Activated CD4-positive, alpha-beta T cell treated with anti-CD3 and anti-CD28 coated beads, Interleukin-2, Interleukin-6, amounts not matched to agents 100 ng/mL and 50 ng/mL, durations not matched to agents 16 hours and 8 hours (primary cell): Measurements from ENCODE around the gene NAV2.
A peak's percentile ranks its signal among the peaks of the same experiment; 100 is the strongest.

Experiments
- DNase-seq: peaks from one replicate; pipeline ENCODE4 v3.0.0-alpha.2; 2020

Gene NAV2

GRCh38 chr11:19689281-19690000 lies 23.2 kb upstream of the NAV2 start:
- no peak for DNase-seq

DNA sequence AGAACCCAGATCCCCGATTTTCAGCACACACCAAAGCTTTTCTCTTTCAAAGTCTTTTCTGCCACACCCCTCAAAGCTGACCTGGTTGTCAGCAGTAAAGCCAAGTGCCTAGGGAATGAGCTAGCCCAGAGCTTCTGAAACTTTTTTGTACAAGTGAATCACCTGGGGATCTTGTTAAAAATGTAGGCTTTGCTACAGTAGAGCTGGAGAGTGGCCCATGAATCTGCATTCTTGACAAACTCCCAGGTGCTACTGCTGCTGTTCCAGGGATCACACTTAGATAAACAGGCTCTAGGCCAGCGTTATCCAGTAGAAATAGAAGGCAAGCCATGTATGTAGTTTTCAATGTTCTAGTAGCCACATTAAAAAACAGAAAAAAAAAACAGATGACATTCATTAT lies 21.8 kb upstream of the NAV2 start:
- no peak for DNase-seq

DNA sequence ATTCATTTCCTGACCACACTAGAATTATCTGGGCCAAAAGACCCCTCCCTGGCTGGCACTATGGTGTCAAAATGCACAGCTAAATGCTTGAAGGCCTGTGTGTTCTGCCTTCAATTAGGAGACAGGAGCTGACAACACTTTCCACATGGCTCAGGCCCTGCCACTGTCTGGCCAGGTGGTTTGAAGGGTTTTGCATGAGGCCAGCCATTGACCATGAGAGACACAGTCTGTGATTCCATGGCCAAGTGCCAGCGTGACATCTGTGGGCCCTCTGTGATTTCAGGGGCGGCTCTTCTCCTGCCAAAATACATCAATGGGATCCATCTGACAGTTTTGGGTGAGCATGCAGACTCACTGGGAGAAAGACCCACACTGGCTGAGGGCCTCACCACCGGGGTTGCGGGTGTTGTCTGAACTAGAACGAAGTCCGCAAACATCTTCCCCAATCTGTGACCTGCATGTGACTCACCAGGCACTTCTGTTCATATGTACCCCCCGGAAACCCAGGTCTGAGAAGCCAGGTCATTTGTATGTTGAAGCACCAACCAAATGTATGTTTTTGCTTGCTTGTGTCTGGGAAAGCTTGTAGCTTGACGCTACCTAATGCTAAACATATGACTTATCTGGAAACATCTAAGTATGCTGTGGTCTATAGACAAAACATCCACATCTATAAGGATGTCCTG lies 20.7 kb upstream of the NAV2 start:
- no peak for DNase-seq

DNA sequence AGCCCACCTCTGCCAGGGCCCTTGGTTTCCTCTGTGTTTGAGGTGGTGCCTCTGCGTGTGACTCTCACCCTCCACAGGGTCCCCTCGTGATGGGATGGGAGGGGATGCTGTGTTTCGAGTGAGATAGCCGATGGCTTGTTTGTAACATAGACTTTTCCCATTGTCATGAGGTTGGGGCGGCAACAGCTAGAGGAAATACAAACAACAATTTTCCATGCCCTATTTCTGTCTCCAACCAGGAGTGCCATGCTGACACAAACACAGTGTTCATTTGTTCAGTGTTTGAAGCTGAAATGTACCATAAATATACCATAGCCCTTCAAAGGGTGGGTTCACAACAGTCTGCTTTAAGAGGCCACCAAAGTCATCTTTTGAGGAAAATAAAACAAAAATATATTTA lies 19.5 kb upstream of the NAV2 start:
- DNase-seq: no peak

DNA sequence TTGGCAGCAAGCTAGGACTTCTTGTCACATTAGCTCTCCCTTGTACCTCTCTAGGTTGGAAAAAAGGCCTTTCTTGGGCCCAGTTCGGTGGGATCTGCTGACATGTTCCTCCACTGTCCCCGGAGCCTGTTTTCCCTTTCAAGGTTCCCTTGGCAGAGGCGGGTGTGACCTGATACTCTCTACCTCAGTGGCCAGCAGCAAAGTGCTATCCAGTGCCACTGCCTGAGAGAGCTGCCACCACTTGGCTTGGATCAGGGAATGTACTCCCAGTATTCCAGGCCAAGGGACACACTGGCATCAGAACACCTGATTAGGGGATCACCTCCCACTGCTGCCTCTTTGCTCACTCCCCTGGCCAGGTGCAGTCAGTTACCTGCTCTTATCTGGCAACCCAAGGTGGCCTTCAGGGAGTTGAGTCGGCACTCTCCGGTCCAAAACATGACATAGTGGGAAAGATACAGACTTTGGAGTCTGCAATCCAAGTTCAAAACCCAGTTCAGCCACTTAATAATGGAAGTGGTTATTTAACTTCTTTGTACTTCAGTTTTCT lies 17.8 kb upstream of the NAV2 start:
- DNase-seq: no peak

- no peak for DNase-seq
Observed at GRCh38 chr11:19696073-19696472, 16.6 kb upstream of the NAV2 start.

DNA sequence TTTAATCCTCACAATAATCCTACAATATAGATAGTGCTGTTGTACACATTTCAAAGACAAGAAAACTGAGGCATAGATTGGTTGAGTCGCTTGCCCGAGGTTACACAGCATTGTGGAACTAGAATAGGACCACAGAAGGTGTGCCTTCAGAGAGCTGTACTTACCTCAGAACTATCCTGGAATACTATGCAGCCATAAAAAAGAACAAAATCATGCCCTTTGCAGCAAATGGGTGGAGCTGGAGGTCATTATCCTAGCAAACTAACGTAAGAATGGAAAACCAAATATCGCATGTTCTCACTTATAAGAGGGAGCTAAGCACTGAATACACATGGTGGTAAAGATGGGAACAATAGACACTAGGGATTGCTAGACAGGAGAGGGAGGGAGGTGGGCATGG lies 15.7 kb upstream of the NAV2 start:
- DNase-seq: no peak

GRCh38 chr11:19697721-19698121 lies 14.9 kb upstream of the NAV2 start:
- no peak for DNase-seq

DNA sequence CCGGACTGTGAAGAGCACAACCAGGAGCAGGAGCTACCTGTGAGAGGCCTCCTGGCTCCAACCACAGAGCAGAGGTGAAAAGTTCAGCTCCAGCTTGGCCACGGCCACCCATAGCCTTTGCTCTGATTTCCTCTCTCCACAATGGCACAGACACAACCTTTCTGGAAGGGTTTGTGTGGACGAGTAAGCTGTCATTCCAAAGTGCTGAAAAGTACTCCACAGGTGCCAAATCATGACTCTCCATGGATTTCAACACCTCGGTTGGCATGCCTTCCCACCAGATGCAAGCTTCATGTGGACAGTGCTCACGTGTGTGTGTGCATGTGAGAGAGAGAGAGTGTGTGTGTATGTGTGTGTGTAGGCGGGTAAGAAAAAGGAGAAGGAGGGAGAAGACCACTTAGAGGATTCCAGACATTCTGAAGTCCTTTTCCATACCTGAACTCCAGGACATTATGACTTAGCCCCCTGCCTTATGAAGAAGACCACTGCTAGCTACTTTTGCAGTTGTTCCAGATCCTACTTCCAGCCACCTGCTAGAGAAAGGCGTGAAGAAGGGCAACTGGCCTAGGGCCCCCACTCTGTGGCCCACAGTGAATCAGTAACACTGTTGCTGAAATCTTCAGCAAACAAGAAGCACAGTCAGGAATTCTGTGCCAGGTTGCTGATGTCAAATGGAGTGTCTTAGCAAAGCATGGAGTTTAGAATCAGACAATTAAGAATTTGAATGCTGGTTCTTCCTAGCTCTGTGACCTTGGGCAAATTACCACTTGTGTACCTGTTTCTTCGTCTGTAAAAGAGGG lies 13.9 kb upstream of the NAV2 start:
- no peak for DNase-seq

DNA sequence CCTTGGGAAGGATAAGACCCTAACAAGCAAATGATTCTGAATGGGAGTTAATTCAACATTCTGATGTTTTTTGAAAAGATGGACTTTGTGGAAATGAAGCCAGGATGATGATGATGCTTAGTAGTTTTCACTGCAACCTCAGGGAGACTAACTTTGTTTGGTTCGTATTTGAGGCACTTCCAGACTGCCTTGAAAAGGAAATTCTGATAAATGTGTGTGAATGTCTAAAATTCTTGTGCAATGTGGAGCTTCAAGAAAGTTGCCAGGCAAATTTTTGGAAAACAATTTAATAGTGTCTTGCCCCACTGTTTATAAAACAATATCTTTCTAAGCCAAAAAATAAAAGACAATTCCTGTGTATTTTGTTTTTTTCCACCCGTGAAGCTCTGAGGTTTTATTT lies 11.2 kb upstream of the NAV2 start:
- DNase-seq: no peak

DNA sequence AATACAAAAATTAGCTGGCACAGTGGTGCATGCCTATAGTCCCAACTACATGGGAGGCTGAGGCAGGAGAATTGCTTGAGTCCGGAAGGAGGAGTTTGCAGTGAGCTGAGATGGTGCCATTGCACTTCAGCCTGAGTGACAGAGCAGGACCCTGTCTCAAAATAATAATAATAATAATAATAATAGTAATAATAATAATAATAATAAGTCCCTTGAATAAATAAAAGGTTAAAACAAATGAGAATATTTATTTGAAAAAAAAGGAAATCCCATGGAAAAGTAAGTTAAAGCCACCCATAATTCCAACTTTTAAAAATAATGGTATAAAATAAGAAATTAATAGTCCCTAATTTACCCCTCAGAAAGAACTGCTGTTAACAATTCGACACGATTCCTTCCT lies 10.0 kb upstream of the NAV2 start:
- no peak for DNase-seq

DNA sequence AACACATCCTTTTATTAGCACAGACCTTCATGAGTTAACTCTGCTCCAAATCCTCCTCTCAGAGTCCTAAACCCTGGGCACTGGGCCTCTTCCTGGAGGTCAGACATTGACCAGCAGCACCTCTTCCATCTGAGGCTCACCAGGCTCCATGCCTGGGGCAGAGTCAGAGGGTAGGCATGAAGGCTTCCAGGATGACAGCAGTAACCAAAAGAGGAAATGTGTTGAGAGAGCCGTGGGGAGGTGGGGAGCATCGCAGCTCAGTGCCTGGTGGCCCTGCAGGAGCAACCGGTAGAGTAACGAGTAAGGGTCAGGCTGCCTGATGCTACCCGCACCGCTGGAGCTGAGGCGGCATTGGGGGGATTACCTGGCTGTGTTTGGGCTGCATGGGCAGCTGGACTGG lies 9.4 kb upstream of the NAV2 start:
- no peak for DNase-seq

DNA sequence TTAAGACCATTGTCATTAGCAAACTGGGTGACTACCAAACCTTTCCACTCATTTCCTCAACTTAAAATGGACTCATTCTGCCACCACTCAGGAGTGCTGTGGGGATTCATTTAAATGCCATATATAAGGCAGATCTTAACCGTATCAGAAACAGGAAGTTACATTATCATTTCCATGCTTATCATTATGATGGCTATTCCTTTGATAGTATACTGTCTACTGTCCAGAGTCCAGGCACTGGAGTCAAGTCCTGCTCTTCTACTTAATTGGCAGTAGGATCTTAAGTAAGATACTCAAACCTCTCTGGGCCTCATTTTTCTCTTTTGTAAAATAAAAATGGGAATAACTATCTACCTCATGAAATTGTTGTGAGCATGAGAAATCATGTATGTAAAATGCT lies 8.4 kb upstream of the NAV2 start:
- no peak for DNase-seq

GRCh38 chr11:19705936-19706335 lies 6.7 kb upstream of the NAV2 start:
- no peak for DNase-seq

DNA sequence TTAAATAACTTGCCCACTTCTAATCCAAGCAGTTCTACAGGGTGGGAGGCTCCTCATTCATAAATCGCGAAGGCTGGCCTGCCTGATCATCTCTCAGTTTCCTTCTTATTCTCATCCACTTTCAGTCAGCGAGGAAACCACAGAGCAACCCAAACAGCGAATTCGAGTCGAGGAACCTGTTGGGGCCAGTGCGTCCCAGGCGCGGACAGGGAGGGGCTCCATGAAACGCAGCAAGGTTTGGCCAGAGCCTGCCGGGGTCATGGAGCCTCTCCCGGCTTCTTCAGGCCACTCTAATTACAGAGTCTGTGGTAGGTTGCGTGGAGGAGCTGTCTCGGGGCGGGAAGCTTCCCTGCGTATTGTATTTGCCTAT lies 741 bp upstream of the NAV2 start:
- DNase-seq: peak; percentile 56

DNA sequence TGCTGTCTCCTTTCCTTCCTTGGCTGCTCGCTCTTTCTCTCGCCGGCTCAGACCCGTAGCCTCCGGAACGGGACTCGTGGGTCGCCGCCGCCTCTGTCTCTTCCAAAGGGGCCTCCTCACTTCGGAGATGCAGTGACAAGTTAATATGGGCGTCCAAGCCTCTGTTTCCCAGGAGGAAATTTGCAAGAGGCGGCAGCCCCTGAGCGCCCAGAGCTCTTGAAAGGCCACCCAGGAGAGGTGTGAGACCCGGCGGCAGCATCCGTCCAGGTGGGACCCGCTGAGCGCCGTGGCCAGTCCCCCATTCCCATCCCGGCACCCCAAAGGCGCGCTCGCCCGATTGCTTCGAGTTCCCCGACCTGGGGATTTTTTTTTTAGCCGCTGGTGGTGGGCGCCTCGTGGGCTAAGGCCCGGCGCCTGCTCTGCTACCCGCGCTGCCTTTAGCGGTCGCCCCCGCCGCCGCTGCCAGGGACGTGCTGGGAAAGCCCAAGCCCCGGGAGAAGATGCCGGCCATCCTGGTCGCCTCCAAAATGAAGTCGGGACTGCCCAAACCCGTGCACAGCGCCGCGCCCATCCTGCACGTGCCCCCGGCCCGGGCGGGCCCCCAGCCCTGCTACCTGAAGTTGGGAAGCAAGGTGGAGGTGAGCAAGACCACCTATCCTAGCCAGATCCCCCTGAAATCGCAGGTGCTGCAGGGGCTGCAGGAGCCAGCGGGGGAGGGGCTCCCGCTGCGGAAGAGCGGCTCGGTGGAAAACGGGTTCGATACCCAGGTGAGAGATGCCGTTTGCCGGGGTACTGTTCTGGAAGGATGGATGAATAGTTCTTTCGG lies 772 bp downstream of the NAV2 start:
- DNase-seq: peak; percentile 8

DNA sequence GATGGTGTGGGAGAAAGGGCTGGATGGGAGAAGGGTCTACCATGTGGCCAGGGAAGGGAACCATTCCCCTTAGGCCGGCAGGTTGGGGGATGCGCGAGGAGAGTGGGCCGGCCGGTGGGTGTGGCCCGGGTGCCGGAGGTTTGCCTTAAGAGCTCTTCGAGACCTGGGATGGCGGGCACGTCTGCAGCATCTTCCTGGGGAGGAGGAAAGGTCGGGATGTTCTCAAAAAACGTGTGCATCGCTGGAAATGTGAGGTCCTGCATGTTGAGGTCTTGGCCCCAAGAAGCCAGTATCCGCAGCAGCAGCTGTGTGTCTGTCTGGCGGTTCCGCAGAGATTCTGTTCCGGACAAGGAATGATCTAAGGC lies 1.4 kb downstream of the NAV2 start:
- DNase-seq: no peak

DNA sequence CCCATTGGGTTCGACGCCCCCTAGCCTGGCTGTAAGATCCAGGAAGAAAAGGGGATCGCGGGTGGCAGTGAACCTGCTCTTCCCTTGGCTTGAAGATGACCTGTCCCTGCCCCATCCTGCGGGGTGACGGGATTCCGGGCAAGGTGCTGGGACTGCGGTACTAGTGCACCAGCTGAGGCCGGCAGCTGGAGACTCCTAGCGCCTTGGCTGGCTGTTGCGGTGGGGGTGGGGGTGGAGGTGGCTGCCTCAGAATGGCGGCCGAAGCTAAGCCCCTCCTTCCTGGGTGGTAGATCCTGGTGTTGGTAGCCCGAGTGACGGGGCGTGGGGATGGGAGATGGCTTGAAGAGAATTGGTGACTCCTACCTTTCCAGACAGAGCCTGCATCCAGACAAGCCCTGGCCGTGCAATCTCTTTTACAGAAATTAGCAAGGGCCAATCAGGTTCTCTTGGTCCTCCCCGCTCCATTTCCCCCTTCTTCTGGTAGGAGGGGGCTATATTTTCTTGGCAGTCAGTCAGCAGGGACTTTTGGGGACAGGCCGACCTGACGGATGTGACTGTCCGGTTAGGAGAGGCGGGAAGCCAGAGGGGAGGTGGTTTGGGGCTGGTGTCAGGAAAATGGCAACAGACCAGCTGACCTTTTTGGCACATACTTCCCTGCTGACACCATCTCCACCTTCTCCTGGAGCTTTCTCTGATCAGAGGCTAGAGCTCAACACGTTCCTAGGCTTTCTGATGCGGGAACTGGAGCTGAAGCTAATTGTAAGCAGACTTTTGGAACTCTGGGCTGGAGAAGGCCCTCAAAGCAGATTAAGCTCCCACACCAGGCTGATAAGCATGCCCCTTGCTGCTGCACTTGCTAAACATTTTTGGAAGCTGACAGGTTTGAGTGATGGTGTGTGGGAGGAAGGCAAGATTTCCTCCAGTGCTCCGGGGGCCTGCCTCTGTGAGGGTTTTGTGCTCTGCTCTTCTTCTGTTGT lies 2.0 kb downstream of the NAV2 start:
- DNase-seq: no peak

- DNase-seq: no peak
Observed at GRCh38 chr11:19715373-19715772, 2.7 kb downstream of the NAV2 start.

DNA sequence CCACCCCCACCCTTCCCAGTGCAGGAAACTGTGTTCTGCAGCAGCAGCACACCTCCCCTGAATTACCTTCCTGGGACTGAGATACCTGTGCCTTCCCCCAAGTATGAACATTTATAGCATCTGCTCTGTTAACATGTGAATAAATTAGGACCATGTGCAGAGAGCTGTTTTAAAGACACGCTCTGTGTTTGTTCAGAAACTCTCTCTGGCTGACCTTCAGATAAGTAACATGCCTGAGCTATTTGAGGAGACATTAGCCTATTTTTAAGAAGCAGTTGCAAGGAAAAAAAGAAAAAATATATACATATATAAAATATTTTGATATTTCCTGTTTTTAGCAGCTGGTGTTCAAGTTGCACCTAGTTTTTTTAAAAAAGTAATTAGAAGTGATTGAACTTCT lies 5.4 kb downstream of the NAV2 start:
- no peak for DNase-seq

DNA sequence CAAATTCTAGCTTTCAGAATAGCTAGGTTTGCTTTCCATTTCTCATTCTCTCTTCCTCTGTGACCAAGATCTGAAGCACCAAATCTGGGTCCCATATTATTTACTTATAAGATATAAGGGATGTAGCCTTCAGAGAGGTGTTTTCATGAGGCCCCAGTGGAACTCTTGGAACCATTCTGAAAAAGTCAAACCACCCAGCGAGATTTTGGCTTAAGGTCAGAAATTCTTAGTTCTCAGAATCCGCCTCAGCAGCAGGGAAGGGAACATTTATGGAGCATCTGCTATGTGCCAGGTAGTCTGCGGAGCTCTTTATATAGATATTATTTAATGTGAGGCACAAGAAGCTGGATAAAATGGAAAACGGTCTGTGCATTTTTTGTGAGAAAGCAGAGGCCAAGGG lies 6.3 kb downstream of the NAV2 start:
- no peak for DNase-seq

- no peak for DNase-seq
Observed at GRCh38 chr11:19719960-19720359, 7.3 kb downstream of the NAV2 start.
